CD14-positive monocyte (primary cell): ENCODE results near the gene TSHR. TPM values are rescaled to one million over a fixed set of nuclear protein-coding genes. Genes with fewer than 3 reads are reported as not detected.

Source experiments
- DNase-seq, 3 donors: peaks; one replicate each; pipeline ENCODE4 v3.0.0-alpha.2; 2011 to 2022
- H2AFZ ChIP-seq: 2 replicates; pipeline ENCODE4 v1.6.0; 2012; ENCODE audit warnings: mild to moderate bottlenecking, low read depth, low read length, inconsistent platforms; ENCODE audit not compliant: insufficient read depth, poor library complexity, severe bottlenecking
- H3K27ac ChIP-seq, 2 donors: 1 replicate in 1 of 2; 2 replicates in 1 of 2; pipeline ENCODE4 v1.5.1; 2012 to 2013; ENCODE audit warnings: low read length in 2 of 2, control low read depth in 1 of 2, inconsistent platforms in 1 of 2, low read depth in 1 of 2, mild to moderate bottlenecking in 1 of 2
- H3K27me3 ChIP-seq, 2 donors: one replicate each; pipeline versions ENCODE4 v1.6.0 to v1.6.1; 2011 to 2013; ENCODE audit warnings: low read length in 2 of 2; ENCODE audit not compliant: control insufficient read depth in 2 of 2, insufficient read depth in 2 of 2
- H3K36me3 ChIP-seq, 2 donors: replicated peaks in 1 of 2; 1 replicate in 1 of 2; 2 replicates in 1 of 2; pipeline versions ENCODE4 v1.5.1 to v1.6.1; 2012 to 2013; ENCODE audit warnings: low read length in 2 of 2, control low read depth in 1 of 2, inconsistent platforms in 1 of 2, mild to moderate bottlenecking in 1 of 2; ENCODE audit not compliant: insufficient read depth in 2 of 2, control insufficient read depth in 1 of 2
- H3K4me1 ChIP-seq, 2 donors: 1 replicate in 1 of 2; 2 replicates in 1 of 2; pipeline versions ENCODE4 v1.5.1 to v1.6.1; 2012 to 2013; ENCODE audit warnings: low read length in 2 of 2, control low read depth in 1 of 2, inconsistent platforms in 1 of 2, mild to moderate bottlenecking in 1 of 2, moderate library complexity in 1 of 2; ENCODE audit not compliant: insufficient read depth in 2 of 2, control insufficient read depth in 1 of 2
- H3K4me2 ChIP-seq: replicated peaks from 2 replicates; pipeline ENCODE3; 2012; ENCODE audit warnings: low read length, moderate library complexity, mild to moderate bottlenecking; ENCODE audit not compliant: poor library complexity, severe bottlenecking; ENCODE audit errors: extremely low read depth
- H3K4me3 ChIP-seq, 3 experiments: fragments of 200-600 bp in 1 of 3; sonication (generic) in 1 of 3; replicated peaks in 1 of 3; 1 replicate in 2 of 3; 2 replicates in 1 of 3; pipeline ENCODE4 v1.5.1; 2011 to 2013; ENCODE audit warnings: low read length in 3 of 3, mild to moderate bottlenecking in 3 of 3, control low read depth in 2 of 3, low read depth in 2 of 3, inconsistent platforms in 1 of 3, moderate library complexity in 1 of 3
- H3K79me2 ChIP-seq: 2 replicates; pipeline ENCODE4 v1.6.0; 2012; ENCODE audit warnings: mild to moderate bottlenecking, control low read depth, inconsistent platforms, low read length, moderate library complexity; ENCODE audit not compliant: insufficient read depth
- H3K9ac ChIP-seq: 2 replicates; pipeline ENCODE4 v1.6.0; 2017; ENCODE audit warnings: low read length, mild to moderate bottlenecking; ENCODE audit not compliant: insufficient read depth, poor library complexity, severe bottlenecking
- H3K9me3 ChIP-seq, 2 donors: replicated peaks in 1 of 2; 1 replicate in 1 of 2; 2 replicates in 1 of 2; pipeline versions ENCODE4 v1.5.1 to v1.6.1; 2012 to 2013; ENCODE audit warnings: low read length in 2 of 2, control low read depth in 1 of 2; ENCODE audit not compliant: control insufficient read depth in 1 of 2, insufficient read depth in 1 of 2
- H4K20me1 ChIP-seq: 2 replicates; pipeline ENCODE4 v1.6.0; 2012; ENCODE audit warnings: mild to moderate bottlenecking, low read length, control low read depth, moderate library complexity; ENCODE audit not compliant: insufficient read depth
- H3K27ac Mint-ChIP-seq, 7 donors: one replicate each; pipeline ENCODE4 v1.8.0; 2020; ENCODE audit warnings: mild to moderate bottlenecking in 7 of 7, mixed read lengths in 7 of 7, moderate library complexity in 6 of 7, inconsistent platforms in 2 of 7
- H3K27me3 Mint-ChIP-seq, 3 donors: one replicate each; pipeline ENCODE4 v1.8.0; 2021 to 2022; ENCODE audit warnings: low read depth in 3 of 3, mild to moderate bottlenecking in 3 of 3, mixed read lengths in 3 of 3, moderate library complexity in 3 of 3, inconsistent platforms in 1 of 3
- H3K36me3 Mint-ChIP-seq, 2 donors: one replicate each; pipeline ENCODE4 v1.8.0; 2020; ENCODE audit warnings: mixed read lengths in 2 of 2, inconsistent platforms in 1 of 2, mild to moderate bottlenecking in 1 of 2
- H3K4me1 Mint-ChIP-seq: one replicate; pipeline ENCODE4 v1.8.0; 2020; ENCODE audit warnings: mild to moderate bottlenecking, mixed read lengths
- H3K4me3 Mint-ChIP-seq, 2 donors: one replicate each; pipeline ENCODE4 v1.8.0; 2020; ENCODE audit warnings: mild to moderate bottlenecking in 2 of 2, mixed read lengths in 2 of 2, moderate library complexity in 1 of 2
- H3K9me3 Mint-ChIP-seq, 7 donors: one replicate each; pipeline ENCODE4 v1.8.0; 2020 to 2022; ENCODE audit warnings: mixed read lengths in 7 of 7, mild to moderate bottlenecking in 6 of 7, moderate library complexity in 6 of 7, inconsistent platforms in 2 of 7
- CTCF ChIP-seq: fragments of 200-600 bp; IDR thresholded peaks from one replicate; pipeline ENCODE4 v1.8.0; 2022; ENCODE audit warnings: antibody characterized with exemption, mild to moderate bottlenecking
- WGBS: methylation state at CpG from one replicate; pipeline ENCODE4 v1.1.5; 2013; ENCODE audit warnings: missing lambda C conversion rate; ENCODE audit not compliant: insufficient coverage; 5-methylcytosine and 5-hydroxymethylcytosine counted together
- intact Hi-C, 2 donors: fragments of 100-400 bp; cut with micrococcal nuclease; formaldehyde crosslinking; loops; one replicate each; pipeline versions ENCODE4 v1.15.0 to v1.15.1; 2023
- polyA plus RNA-seq, 3 donors: library from polyadenylated mRNA; depleted of rRNA in 1 of 3; unstranded in 2 of 3; stranded (reverse) in 1 of 3; fragments of 300-500 nt in 2 of 3; fragments of >200 nt in 1 of 3; fragmentation: Illumina TruSeq in 2 of 3; gene quantifications; 1 replicate in 2 of 3; 2 replicates in 1 of 3; pipeline ENCODE4 v1.2.3, GENCODE V29; 2012 to 2021

TSHR gene
- polyA plus RNA-seq, 3 donors = not detected

DNA sequence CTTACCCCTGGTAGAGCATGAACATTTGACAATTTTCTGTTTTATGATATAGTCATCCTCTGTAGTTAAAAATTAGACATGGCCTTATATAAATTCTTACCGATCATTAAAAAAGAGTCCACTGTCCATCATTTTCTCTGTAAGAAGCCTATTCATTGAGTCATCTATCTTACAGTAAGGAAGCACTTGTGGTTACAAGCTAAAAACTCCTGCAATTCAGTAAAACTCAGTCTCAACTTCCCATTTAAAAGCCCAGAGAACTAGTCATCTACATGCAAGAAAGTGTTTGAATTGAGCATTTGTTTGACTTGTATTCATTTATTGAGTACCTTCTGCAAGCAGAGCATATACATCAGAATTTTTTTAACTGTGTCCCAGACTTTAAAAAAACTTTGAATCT is 202.0 kb downstream of the TSHR start:
- peaks cover 0 to 3% (median 0%) of the 10 kb centered on the region in 7 donors for H3K9me3 Mint-ChIP-seq
- DNase-seq = peak; percentile 38 to 61 (median 54)

GRCh38 chr14:81161088-81161487 is 205.7 kb downstream of the TSHR start:
- H3K27me3 ChIP-seq = no peaks in the 10 kb centered on the region
- DNase-seq = no peak
- no peak overlapping the region for H3K27ac ChIP-seq
- peaks cover 0 to 4% (median 0%) of the 10 kb centered on the region in 7 donors for H3K9me3 Mint-ChIP-seq
- peaks cover 0 to 4% of the 10 kb centered on the region in 2 donors for H3K9me3 ChIP-seq
- peaks cover 40% of the 10 kb centered on the region for H3K4me1 Mint-ChIP-seq
- WGBS = 96% methylated on average over 4 of the region's 7 CpGs
- no peaks in the 10 kb centered on the region for H3K36me3 ChIP-seq
- TF ChIP-seq CTCF = no peak
- intact Hi-C loops = loop anchor here in 1 of 2 donors (10.0 kb wide), 1 partner anchor 206 kb away; the partner anchor contains the start of gene TSHR
- H4K20me1 ChIP-seq = no peaks in the 10 kb centered on the region
- peaks cover 0 to 2% (median 2%) of the 10 kb centered on the region in 3 donors for H3K27me3 Mint-ChIP-seq
- no peak overlapping the region for H2AFZ ChIP-seq
- H3K4me2 ChIP-seq = no peak overlapping the region
- H3K4me1 ChIP-seq = peaks cover 23 to 36% of the 10 kb centered on the region in 2 donors
- no peak overlapping the region for H3K4me3 ChIP-seq
- H3K36me3 Mint-ChIP-seq = peaks cover 0 to 3% of the 10 kb centered on the region in 2 donors
- H3K27ac Mint-ChIP-seq = peak overlapping the region in 1 of 7 donors; percentile 23
- H3K79me2 ChIP-seq = no peaks in the 10 kb centered on the region
- no peak overlapping the region for H3K4me3 Mint-ChIP-seq
- no peak overlapping the region for H3K9ac ChIP-seq

More for the DNA sequence above, 202.0 kb downstream of the TSHR start:
- Histone ChIP-seq H2AFZ (no peak overlapping the region), H3K4me2 (no peak overlapping the region), H3K4me1 (peaks cover 10 to 20% of the 10 kb centered on the region in 2 donors), H3K9me3 (no peaks in the 10 kb centered on the region), H3K27ac (peak overlapping the region in 1 of 2 donors; percentile 7), H3K4me3 (no peak overlapping the region), H3K36me3 (no peaks in the 10 kb centered on the region), H3K9ac (no peak overlapping the region), H3K79me2 (no peaks in the 10 kb centered on the region), H3K27me3 (no peaks in the 10 kb centered on the region), H4K20me1 (no peaks in the 10 kb centered on the region)
- peaks cover 0 to 3% of the 10 kb centered on the region in 2 donors for H3K36me3 Mint-ChIP-seq
- H3K4me1 Mint-ChIP-seq = peaks cover 22% of the 10 kb centered on the region
- H3K4me3 Mint-ChIP-seq = no peak overlapping the region
- H3K27ac Mint-ChIP-seq = peak overlapping the region in 2 of 7 donors; percentile 7 to 33
- intact Hi-C loops = no loop called here
- peaks cover 0 to 2% (median 2%) of the 10 kb centered on the region in 3 donors for H3K27me3 Mint-ChIP-seq
- TF ChIP-seq CTCF = no peak
- no CpG with 5 or more reads among the region's 1 CpG for WGBS
